GM12892 (cell line): ENCODE data around the gene GALNT7.

Source experiments
- POLR2A ChIP-seq: IDR thresholded peaks from 2 replicates; pipeline ENCODE4 v1.6.1; 2011; ENCODE audit warnings: low read depth, low read length, control low read depth
- POLR2AphosphoS5 ChIP-seq: IDR thresholded peaks from 2 replicates; pipeline ENCODE4 v1.6.1; 2011; ENCODE audit warnings: low read depth, low read length, control low read depth
- TAF1 ChIP-seq: IDR thresholded peaks from 2 replicates; pipeline ENCODE4 v1.6.1; 2011; ENCODE audit warnings: low read depth, mild to moderate bottlenecking, control low read depth, low read length, borderline replicate concordance

DNA sequence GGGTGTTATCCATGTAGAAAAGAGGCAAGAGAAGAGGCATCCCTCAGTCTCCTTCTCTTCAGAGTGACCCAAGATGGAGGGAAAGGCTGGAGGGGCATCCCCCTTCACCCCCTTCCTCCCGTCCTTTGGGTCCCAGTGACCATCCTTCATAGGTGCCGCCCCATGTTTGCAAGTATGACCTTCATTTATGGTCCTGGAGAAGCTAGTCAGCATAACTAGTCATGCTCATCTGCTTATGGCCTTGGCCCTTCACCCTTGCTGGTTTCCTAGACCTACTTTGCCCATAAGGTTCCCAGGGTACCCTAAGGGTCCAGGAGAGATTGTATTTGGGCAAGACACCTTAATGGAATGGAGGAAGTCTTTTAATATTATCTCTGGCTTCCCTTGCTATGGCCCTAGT is 118.9 kb downstream of the GALNT7 start:
- TF ChIP-seq POLR2A (no peak), TAF1 (no peak), POLR2AphosphoS5 (no peak)
